OCI-LY1 (cell line): ENCODE data around the gene POLR3H.
"Not testable (repeated sequence)": the region's sequence is repeated elsewhere in the genome, so short reads cannot be mapped to it uniquely, and the experiment has no call there.

ENCODE experiments used
- H2AFZ ChIP-seq: fragments of 200-600 bp; sonication (generic), shearing (Covaris generic); 2 replicates; pipeline ENCODE4 v1.6.0; 2014; ENCODE audit warnings: antibody characterized with exemption, mild to moderate bottlenecking, low read length
- H3F3A ChIP-seq: fragments of 200-600 bp; sonication (generic), shearing (Covaris generic); 2 replicates; pipeline ENCODE4 v1.6.0; 2014; ENCODE audit warnings: mild to moderate bottlenecking, antibody characterized with exemption, low read length, moderate library complexity; ENCODE audit not compliant: insufficient read depth
- H3K27ac ChIP-seq: fragments of 200-600 bp; sonication (generic); 2 replicates; pipeline ENCODE4 v1.5.1; 2014; ENCODE audit warnings: low read length, mixed run types, mild to moderate bottlenecking, low read depth; ENCODE audit not compliant: poor library complexity, severe bottlenecking
- H3K27me3 ChIP-seq: fragments of 200-600 bp; sonication (generic); 2 replicates; pipeline ENCODE4 v1.6.0; 2014; ENCODE audit warnings: antibody characterized with exemption, mild to moderate bottlenecking, low read length, moderate library complexity; ENCODE audit not compliant: insufficient read depth
- H3K36me3 ChIP-seq: fragments of 200-600 bp; sonication (generic); 2 replicates; pipeline ENCODE4 v1.6.1; 2014; ENCODE audit warnings: mild to moderate bottlenecking, antibody characterized with exemption, low read length, moderate library complexity, mixed read lengths; ENCODE audit not compliant: insufficient read depth
- H3K4me1 ChIP-seq: fragments of 200-600 bp; sonication (generic); 2 replicates; pipeline ENCODE4 v1.5.1; 2014; ENCODE audit warnings: mild to moderate bottlenecking, low read length, moderate library complexity; ENCODE audit not compliant: insufficient read depth, severe bottlenecking
- H3K4me2 ChIP-seq: fragments of 200-600 bp; sonication (generic), shearing (Covaris generic); 2 replicates; pipeline ENCODE4 v1.6.1; 2014; ENCODE audit warnings: low read length
- H3K4me3 ChIP-seq: fragments of 200-600 bp; sonication (generic); 2 replicates; pipeline ENCODE4 v1.5.1; 2014; ENCODE audit warnings: low read length, low read depth, mild to moderate bottlenecking, mixed read lengths; ENCODE audit not compliant: poor library complexity, severe bottlenecking
- H3K79me2 ChIP-seq: fragments of 200-600 bp; shearing (Covaris generic); 2 replicates; pipeline ENCODE4 v1.6.1; 2016; ENCODE audit warnings: mixed run types, low read length, mixed read lengths; ENCODE audit not compliant: insufficient read depth
- H3K9ac ChIP-seq: fragments of 200-600 bp; sonication (generic), shearing (Covaris generic); 2 replicates; pipeline ENCODE4 v1.6.1; 2014; ENCODE audit warnings: mild to moderate bottlenecking, low read length, mixed read lengths
- H3K9me2 ChIP-seq: fragments of 200-600 bp; sonication (generic), shearing (Covaris generic); 2 replicates; pipeline ENCODE4 v1.6.1; 2014; ENCODE audit warnings: low read depth, mild to moderate bottlenecking, low read length, mixed read lengths
- H3K9me3 ChIP-seq: fragments of 200-600 bp; shearing (Covaris generic); 2 replicates; pipeline ENCODE4 v1.6.1; 2014; ENCODE audit warnings: low read length, mixed read lengths
- H4K20me1 ChIP-seq: fragments of 200-600 bp; sonication (generic), shearing (Covaris generic); 2 replicates; pipeline ENCODE4 v1.6.0; 2016; ENCODE audit warnings: mild to moderate bottlenecking, low read length; ENCODE audit not compliant: insufficient read depth
- EZH2 ChIP-seq: fragments of 200-600 bp; sonication (generic), shearing (Covaris generic); IDR thresholded peaks from 2 replicates; pipeline ENCODE4 v1.8.0; 2017; ENCODE audit warnings: borderline replicate concordance, mixed run types, mild to moderate bottlenecking, antibody characterized with exemption, low read length, moderate library complexity, mixed read lengths
- TF ChIP-seq, protein P1 (sequence below): fragments of 200-600 bp; sonication (generic), shearing (Covaris generic); IDR thresholded peaks from 2 replicates; pipeline ENCODE4 v1.5.1; 2017; ENCODE audit warnings: mild to moderate bottlenecking, antibody characterized with exemption, low read length, moderate library complexity, mixed read lengths

Gene POLR3H

DNA sequence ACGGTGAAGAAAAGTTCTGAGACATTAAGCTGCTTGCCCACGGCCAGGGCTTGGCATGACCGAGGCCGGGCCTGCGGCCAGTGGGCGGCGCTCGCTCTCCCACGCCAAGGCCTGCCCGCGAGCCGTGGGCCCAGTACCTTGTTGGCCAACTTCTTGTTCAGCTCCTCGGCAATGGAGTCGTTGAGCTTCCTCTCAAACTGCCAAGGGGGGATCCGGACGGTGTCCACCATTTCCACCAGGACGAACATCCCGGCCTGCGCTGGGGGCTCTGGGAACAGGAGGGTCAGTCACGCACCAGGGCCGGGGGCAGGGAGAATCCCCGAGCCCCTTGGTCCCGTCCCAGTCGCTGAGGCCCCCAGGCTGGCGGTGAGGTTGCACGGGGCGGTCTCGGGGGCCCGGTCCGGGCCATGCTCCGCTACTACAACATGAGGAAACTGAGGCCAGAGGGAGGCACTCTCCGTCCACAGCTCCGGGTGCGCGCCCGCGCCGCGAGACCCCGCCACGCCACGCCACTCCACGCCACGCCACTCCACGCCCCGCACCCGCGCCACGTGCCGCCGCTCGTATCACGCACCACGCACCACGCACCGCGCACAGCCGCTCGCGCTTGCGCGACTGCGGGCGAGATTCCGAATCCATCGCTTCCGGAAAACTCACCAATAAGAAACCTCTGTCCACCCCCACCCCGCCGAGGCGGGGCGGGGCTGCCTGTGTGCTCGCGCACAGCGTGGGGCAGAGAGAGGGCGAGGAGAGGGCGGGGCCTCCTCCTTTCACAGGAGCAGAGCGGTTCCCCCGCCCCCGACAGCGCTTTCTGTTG is at the start of gene POLR3H:
Gene POLR3H (minus strand): TSS at position 617 of the 817 bp plus-strand sequence. CDS start 369 bp downstream, at position 248.
- peak within 1 kb of the TSS; percentile 2; the same call in 1 of the 2 replicates for H2AFZ ChIP-seq
- H3K79me2 ChIP-seq, result peaks cover 25% of the 10 kb centered on the region
- H3K4me2 ChIP-seq, result peak within 1 kb of the TSS; percentile 63

DNA sequence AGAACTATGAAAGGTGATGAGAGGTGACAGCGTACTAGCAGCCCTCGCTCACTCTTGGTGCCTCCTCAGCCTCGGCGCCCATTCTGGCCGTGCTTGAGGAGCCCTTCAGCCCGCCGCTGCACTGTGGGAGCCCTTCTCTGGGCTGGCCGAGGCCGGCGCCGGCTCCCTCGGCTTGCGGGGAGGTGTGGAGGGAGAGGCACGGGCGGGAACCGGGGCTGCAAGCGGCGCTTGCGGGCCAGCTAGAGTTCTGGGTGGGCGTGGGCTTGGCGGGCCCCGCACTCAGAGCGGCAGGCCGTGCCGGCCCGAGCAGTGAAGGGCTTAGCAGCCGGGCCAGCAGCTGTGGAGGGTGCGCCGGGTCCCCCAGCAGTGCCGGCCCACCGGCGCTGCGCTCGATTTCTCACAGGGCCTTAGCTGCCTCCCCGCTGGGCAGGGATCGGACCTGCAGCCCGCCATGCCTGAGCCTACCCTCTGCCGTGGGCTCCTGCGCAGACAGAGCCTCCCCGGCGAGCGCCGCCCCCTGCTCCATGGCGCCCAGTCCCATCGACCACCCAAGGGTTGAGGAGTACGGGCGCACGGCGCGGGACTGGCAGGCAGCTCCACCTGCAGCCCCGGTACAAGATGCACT is 49.2 kb upstream of the POLR3H start:
- not testable (repeated sequence) for H4K20me1 ChIP-seq, H3F3A ChIP-seq, H2AFZ ChIP-seq, H3K9ac ChIP-seq, H3K4me3 ChIP-seq, H3K9me3 ChIP-seq, H3K9me2 ChIP-seq, H3K4me2 ChIP-seq, H3K27me3 ChIP-seq, H3K79me2 ChIP-seq, H3K36me3 ChIP-seq, H3K27ac ChIP-seq
- H3K4me1 ChIP-seq, result peaks cover 13% of the 10 kb centered on the region

More for the DNA sequence above, at the start of gene POLR3H:
- Histone ChIP-seq H3K9me2 (no peaks in the 10 kb centered on the region), H3K4me3 (peak within 1 kb of the TSS; percentile 96), H3K9ac (peak within 1 kb of the TSS; percentile 98), H3K4me1 (peaks cover 38% of the 10 kb centered on the region), H4K20me1 (no peaks in the 10 kb centered on the region), H3K27me3 (no peaks in the 10 kb centered on the region), H3F3A (no peaks in the 10 kb centered on the region), H3K27ac (peak within 1 kb of the TSS; percentile 42), H3K9me3 (no peaks in the 10 kb centered on the region), H3K36me3 (peaks cover 11% of the 10 kb centered on the region)
- no peak for TF ChIP-seq EZH2
- TF ChIP-seq, protein P1, sequence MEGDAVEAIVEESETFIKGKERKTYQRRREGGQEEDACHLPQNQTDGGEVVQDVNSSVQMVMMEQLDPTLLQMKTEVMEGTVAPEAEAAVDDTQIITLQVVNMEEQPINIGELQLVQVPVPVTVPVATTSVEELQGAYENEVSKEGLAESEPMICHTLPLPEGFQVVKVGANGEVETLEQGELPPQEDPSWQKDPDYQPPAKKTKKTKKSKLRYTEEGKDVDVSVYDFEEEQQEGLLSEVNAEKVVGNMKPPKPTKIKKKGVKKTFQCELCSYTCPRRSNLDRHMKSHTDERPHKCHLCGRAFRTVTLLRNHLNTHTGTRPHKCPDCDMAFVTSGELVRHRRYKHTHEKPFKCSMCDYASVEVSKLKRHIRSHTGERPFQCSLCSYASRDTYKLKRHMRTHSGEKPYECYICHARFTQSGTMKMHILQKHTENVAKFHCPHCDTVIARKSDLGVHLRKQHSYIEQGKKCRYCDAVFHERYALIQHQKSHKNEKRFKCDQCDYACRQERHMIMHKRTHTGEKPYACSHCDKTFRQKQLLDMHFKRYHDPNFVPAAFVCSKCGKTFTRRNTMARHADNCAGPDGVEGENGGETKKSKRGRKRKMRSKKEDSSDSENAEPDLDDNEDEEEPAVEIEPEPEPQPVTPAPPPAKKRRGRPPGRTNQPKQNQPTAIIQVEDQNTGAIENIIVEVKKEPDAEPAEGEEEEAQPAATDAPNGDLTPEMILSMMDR, result peak; percentile 91

DNA sequence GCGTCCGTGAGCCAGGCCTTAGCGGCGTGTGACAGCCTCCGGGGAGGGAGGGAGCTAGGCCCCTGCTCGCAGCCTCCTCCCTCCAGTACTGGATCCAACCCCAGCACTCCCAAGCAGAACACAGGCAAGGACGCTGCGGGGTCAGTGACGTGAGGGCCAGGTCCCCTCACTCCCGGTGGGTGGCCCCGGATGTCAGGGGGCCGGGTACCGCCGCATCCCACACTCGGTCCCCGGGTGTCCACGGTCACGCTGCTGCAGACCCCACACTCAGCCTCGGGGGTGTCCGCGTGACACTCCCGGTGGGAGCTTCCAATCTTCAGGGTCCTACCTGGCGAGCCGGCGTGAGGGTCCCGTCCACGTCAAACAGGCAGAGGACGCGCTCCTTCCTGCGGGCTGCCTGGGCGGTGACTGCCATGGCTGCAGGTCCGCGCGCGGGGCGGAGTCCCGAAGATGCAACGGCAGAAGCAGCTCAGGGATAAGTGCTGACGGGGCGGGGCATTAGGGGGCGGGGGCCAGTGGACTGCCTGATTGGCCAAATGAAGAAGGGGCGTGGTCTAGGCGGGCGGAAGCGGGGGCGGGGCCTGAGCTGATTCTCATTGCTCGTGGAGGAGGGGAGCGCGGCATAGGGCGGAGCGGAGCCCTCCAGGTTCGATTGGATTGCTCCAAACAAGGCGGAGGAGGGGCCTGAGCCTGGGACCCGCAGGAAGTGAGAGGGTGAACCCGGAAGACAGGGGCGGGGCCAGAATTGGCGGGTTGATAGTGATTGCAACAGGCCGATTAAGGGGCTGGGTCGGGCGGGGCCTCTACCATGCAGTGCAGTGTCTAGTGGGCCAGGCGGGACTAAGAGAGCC is 45.3 kb upstream of the POLR3H start, which contains the start of gene PMM1:
Gene PMM1 (minus strand): TSS at position 450 of the 851 bp plus-strand sequence. CDS start 35 bp downstream, at position 415.
- no peaks in the 10 kb centered on the region for H3K9me2 ChIP-seq
- H3K9ac ChIP-seq, result peak within 1 kb of the TSS; percentile 88
- H3K4me2 ChIP-seq, result peak within 1 kb of the TSS; percentile 95
- H3K4me1 ChIP-seq, result peaks cover 24% of the 10 kb centered on the region
- no peaks in the 10 kb centered on the region for H3K79me2 ChIP-seq
- no peak for TF ChIP-seq EZH2
- TF ChIP-seq, protein P1, result no peak
- peak within 1 kb of the TSS; percentile 59 for H3K27ac ChIP-seq
- H4K20me1 ChIP-seq, result no peaks in the 10 kb centered on the region
- H3K4me3 ChIP-seq, result peak within 1 kb of the TSS; percentile 94
- no peak within 1 kb of the TSS for H2AFZ ChIP-seq
- 0 out of 2 replicates have a peak, but pooled peaks cover 5% of the 10 kb centered on the region for H3K36me3 ChIP-seq
- H3K9me3 ChIP-seq, result no peaks in the 10 kb centered on the region
- no peaks in the 10 kb centered on the region for H3F3A ChIP-seq
- H3K27me3 ChIP-seq, result no peaks in the 10 kb centered on the region
